LNCaP clone FGC (cell line): ENCODE measurements around the gene PKD2.
"Not testable (repeated sequence)": the region's sequence is repeated elsewhere in the genome, so short reads cannot be mapped to it uniquely, and the experiment has no call there.

Experiments
- DNase-seq: peaks from one replicate; pipeline ENCODE4 v3.0.0-alpha.2; 2011; ENCODE audit warnings: low read depth
- H3K4me3 ChIP-seq: 2 replicates; pipeline ENCODE4 v1.5.1; 2011; ENCODE audit warnings: mild to moderate bottlenecking, low read depth, low read length, control low read depth
- CTCF ChIP-seq: IDR thresholded peaks from 2 replicates; pipeline ENCODE4 v1.5.1; 2012; ENCODE audit warnings: mild to moderate bottlenecking; ENCODE audit not compliant: control insufficient read depth, insufficient read depth; ENCODE audit errors: extremely low read depth

The PKD2 gene

DNA sequence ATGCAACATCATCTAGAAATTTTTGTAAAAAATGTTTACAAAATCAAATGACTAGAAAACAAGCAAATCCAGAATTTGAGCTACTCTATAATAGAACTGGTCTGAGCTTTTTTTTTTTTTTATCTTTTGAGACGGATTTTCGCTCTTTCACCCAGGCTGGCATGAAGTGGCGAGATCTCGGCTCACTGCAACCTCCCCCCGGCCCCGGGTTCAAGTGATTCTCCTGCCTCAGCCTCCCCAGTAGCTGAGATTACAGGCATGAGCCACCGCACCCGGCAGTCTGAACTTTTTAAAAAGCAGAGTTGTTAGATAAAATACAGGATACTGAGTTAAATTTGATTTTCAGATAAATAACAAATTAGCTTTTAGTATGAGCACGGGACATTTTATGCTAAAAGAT is 20.9 kb upstream of the PKD2 start:
- H3K4me3 ChIP-seq = no peak overlapping the region
- TF ChIP-seq CTCF = no peak
- no peak for DNase-seq

DNA sequence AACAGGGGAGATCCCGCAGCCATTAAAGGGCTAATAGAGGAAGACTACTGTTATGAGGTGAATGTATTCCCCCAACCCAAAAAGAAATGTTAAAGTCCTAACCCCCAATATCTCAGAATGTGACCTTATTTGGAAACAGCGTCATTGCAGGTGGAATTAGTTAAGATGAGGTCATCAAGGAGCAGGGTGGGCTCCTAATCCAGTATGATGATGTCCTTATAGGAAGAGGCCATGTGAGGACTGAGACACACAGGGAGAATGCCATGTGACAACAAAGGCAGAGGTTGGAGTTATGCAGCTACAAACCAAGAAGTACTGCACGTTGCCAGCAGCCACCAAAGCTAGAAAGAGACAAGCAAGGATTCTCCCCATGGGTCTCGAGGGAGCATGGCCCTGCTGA is 17.7 kb upstream of the PKD2 start:
- no peak overlapping the region for H3K4me3 ChIP-seq
- no peak for DNase-seq
- no peak for TF ChIP-seq CTCF

- H3K4me3 ChIP-seq = no peak overlapping the region
- TF ChIP-seq CTCF = no peak
- DNase-seq = no peak
These were observed 12.0 kb upstream of the PKD2 start for GRCh38 chr4:87995435-87995834.

DNA sequence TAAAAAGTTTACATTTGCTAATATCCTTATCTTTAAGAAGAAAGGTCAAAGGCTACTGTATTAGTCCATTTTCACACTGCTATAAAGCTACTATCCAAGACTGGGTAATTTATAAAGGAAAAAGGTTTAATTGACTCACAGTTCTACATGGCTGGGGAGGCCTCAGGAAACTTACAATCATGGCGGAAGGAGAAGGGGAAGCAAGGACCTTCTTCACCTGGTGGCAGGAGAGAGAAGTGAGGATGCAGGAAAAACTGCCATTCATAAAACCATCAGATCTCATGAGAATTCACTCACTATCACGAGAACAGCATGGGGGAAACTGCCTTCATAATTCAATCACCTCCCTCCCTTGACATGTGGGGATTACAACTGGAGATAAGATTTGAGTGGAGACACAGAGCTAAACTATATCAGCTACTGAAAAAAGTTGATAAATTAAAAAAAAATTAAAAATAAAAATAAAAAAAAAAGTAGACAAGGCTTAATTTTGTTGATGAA is 8.2 kb upstream of the PKD2 start:
- not testable (repeated sequence) for DNase-seq, H3K4me3 ChIP-seq

GRCh38 chr4:88001871-88002270 is 5.6 kb upstream of the PKD2 start:
- no peak for DNase-seq
- no peak overlapping the region for H3K4me3 ChIP-seq
- no peak for TF ChIP-seq CTCF

GRCh38 chr4:88002786-88003185 is 4.6 kb upstream of the PKD2 start:
- TF ChIP-seq CTCF = no peak
- DNase-seq = no peak
- no peak overlapping the region for H3K4me3 ChIP-seq

GRCh38 chr4:88003261-88003660 is 4.2 kb upstream of the PKD2 start:
- no peak overlapping the region for H3K4me3 ChIP-seq
- TF ChIP-seq CTCF = no peak
- no peak for DNase-seq
